Measurements from ENCODE around the gene CAMK2D.

Gene CAMK2D

DNA sequence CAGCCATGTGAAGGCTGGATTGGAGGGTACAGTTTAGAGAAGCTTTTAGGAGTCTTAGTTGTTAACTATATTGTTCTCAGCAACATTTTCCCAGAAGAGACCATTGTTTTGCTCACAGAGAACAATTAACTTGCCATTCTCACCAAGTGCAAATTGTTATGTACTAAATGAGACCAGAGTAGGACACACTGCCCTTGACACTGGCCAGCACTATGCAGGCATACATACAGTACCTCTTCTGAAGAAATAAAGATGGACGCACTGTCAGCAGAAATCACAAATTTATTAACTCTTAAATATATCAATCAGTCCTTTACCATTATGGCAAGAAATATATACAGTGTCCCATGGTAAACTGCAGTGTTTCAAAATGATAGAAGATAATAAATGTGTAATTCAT lies 309.4 kb downstream of the CAMK2D start:
- H4K20me1 ChIP-seq (ENCODE audit: insufficient read depth, low read length): no peaks in the 10 kb centered on the region
- no peaks in the 10 kb centered on the region for H3K9me3 ChIP-seq (replicated peaks; ENCODE audit: insufficient read depth, low read length)
- TF ChIP-seq EZH2phosphoT487 (IDR thresholded peaks at IDR 0.05; ENCODE audit: low read length): no peak
- TF ChIP-seq, protein P1, sequence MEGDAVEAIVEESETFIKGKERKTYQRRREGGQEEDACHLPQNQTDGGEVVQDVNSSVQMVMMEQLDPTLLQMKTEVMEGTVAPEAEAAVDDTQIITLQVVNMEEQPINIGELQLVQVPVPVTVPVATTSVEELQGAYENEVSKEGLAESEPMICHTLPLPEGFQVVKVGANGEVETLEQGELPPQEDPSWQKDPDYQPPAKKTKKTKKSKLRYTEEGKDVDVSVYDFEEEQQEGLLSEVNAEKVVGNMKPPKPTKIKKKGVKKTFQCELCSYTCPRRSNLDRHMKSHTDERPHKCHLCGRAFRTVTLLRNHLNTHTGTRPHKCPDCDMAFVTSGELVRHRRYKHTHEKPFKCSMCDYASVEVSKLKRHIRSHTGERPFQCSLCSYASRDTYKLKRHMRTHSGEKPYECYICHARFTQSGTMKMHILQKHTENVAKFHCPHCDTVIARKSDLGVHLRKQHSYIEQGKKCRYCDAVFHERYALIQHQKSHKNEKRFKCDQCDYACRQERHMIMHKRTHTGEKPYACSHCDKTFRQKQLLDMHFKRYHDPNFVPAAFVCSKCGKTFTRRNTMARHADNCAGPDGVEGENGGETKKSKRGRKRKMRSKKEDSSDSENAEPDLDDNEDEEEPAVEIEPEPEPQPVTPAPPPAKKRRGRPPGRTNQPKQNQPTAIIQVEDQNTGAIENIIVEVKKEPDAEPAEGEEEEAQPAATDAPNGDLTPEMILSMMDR (IDR thresholded peaks at IDR 0.05; ENCODE audit: low read length): no peak
- TF ChIP-seq EZH2 (optimal IDR thresholded peaks at IDR 0.05; ENCODE audit: low read depth, low read length): no peak
- H3K79me2 ChIP-seq (ENCODE audit: low read length): no peaks in the 10 kb centered on the region
- H3K9me2 ChIP-seq (replicated peaks; ENCODE audit: insufficient read depth, low read length): no peaks in the 10 kb centered on the region
- H2AFZ ChIP-seq (ENCODE audit: low read length): no peak overlapping the region
- no peak overlapping the region for H3K9ac ChIP-seq (ENCODE audit: low read length)
- no peak overlapping the region for H3K27ac ChIP-seq (ENCODE audit: low read length)
- H3K4me1 ChIP-seq (ENCODE audit: low read length): 0 out of 2 replicates have a peak, but pooled peaks cover 5% of the 10 kb centered on the region
- no peaks in the 10 kb centered on the region for H3K36me3 ChIP-seq (replicated peaks; ENCODE audit: insufficient read depth, low read length)
- H3K4me3 ChIP-seq (ENCODE audit: low read length): no peak overlapping the region
- H3K4me2 ChIP-seq (ENCODE audit: low read depth, low read length): no peak overlapping the region
- no peaks in the 10 kb centered on the region for H3F3A ChIP-seq (ENCODE audit: insufficient read depth, low read length)
- no peaks in the 10 kb centered on the region for H3K27me3 ChIP-seq (replicated peaks; ENCODE audit: insufficient read depth, low read length)
- DNase-seq: no peak

DNA sequence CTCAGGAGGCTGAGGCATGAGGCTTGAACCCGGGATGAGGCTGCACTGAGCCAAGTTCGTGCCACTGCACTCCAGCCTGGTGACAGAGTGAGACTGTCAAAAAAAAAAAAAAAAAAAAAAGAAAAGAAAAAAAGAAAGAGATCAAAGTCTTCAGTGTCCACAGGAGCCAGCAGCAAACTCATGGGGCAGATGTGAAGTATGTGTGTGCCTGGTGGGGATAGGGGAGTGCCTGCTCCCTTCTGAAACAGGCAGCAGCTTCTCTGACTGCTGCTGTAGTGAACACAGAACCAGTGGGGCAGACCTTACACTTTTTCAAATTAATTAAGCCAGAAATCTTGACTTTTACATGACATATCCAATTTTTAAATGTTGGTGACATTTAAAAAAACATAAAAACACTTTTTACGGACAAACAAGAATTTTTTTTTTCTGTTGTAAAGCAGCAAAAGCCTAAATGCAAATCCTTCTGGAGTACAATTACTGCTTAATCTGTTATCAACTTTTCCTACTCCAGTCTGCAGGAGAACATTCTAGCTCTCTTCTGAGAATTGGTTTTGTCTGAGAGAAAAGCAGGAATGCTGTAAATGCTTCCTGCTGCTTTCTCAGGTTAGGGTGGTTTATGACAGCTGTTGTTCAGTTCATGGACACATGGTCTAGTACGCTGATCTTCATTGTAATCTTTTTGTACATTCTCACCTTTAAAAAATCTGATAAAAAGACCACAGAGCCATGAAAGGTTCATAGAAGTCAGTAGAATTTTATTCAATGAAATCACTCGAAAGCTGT lies 311.1 kb downstream of the CAMK2D start:
- H3K27me3 ChIP-seq (replicated peaks; ENCODE audit: insufficient read depth, low read length): no peaks in the 10 kb centered on the region
- H3K9me2 ChIP-seq (replicated peaks; ENCODE audit: insufficient read depth, low read length): no peaks in the 10 kb centered on the region
- H3K9me3 ChIP-seq (replicated peaks; ENCODE audit: insufficient read depth, low read length): no peaks in the 10 kb centered on the region
- H3K4me1 ChIP-seq (ENCODE audit: low read length): 0 out of 2 replicates have a peak, but pooled peaks cover 5% of the 10 kb centered on the region
- H3K9ac ChIP-seq (ENCODE audit: low read length): no peak overlapping the region
- no peaks in the 10 kb centered on the region for H3K79me2 ChIP-seq (ENCODE audit: low read length)
- no peak overlapping the region for H3K4me3 ChIP-seq (ENCODE audit: low read length)
- no peaks in the 10 kb centered on the region for H3K36me3 ChIP-seq (replicated peaks; ENCODE audit: insufficient read depth, low read length)
- no peak overlapping the region for H3K27ac ChIP-seq (ENCODE audit: low read length)
- TF ChIP-seq EZH2 (optimal IDR thresholded peaks at IDR 0.05; ENCODE audit: low read depth, low read length): no peak
- TF ChIP-seq, protein P1 (IDR thresholded peaks at IDR 0.05; ENCODE audit: low read length): no peak
- no peak for TF ChIP-seq EZH2phosphoT487 (IDR thresholded peaks at IDR 0.05; ENCODE audit: low read length)
- no peak overlapping the region for H3K4me2 ChIP-seq (ENCODE audit: low read depth, low read length)
- no peaks in the 10 kb centered on the region for H4K20me1 ChIP-seq (ENCODE audit: insufficient read depth, low read length)
- H3F3A ChIP-seq (ENCODE audit: insufficient read depth, low read length): no peaks in the 10 kb centered on the region
- no peak for DNase-seq
- no peak overlapping the region for H2AFZ ChIP-seq (ENCODE audit: low read length)

DNA sequence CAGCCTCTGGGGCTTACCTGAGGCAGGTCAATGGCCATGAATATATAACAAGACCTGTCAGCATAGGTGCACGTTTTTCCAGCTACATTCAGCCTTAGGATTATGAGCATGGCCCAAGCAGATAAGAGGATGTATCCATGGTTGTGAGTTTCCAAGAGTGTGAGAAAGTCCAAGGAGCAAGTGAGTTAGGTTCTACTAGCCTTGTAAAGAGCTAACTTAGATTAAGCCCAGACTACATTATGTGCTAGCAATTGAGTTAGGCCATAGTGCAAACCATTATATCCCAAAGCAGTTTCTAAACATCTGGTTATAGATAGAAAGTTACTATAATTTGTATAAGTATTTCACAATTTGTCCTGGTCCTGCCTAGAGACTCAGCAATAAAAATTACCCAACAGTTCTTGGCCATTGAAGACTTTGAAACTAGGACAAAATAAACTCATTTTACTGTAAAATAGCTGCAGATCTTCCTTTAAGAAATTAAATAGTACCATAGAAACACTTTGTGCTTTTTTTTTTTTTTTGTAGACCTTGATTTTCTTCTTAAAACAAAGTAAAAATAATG lies 312.0 kb downstream of the CAMK2D start:
- no peaks in the 10 kb centered on the region for H3K9me3 ChIP-seq (replicated peaks; ENCODE audit: insufficient read depth, low read length)
- no peak for TF ChIP-seq EZH2 (optimal IDR thresholded peaks at IDR 0.05; ENCODE audit: low read depth, low read length)
- no peak for TF ChIP-seq EZH2phosphoT487 (IDR thresholded peaks at IDR 0.05; ENCODE audit: low read length)
- TF ChIP-seq, protein P1 (IDR thresholded peaks at IDR 0.05; ENCODE audit: low read length): no peak
- H3K4me3 ChIP-seq (ENCODE audit: low read length): no peak overlapping the region
- H3K27me3 ChIP-seq (replicated peaks; ENCODE audit: insufficient read depth, low read length): no peaks in the 10 kb centered on the region
- no peaks in the 10 kb centered on the region for H3K36me3 ChIP-seq (replicated peaks; ENCODE audit: insufficient read depth, low read length)
- H3K79me2 ChIP-seq (ENCODE audit: low read length): no peaks in the 10 kb centered on the region
- no peak overlapping the region for H3K9ac ChIP-seq (ENCODE audit: low read length)
- H3F3A ChIP-seq (ENCODE audit: insufficient read depth, low read length): no peaks in the 10 kb centered on the region
- H4K20me1 ChIP-seq (ENCODE audit: insufficient read depth, low read length): no peaks in the 10 kb centered on the region
- DNase-seq: no peak
- no peak overlapping the region for H3K27ac ChIP-seq (ENCODE audit: low read length)
- H2AFZ ChIP-seq (ENCODE audit: low read length): no peak overlapping the region
- no peaks in the 10 kb centered on the region for H3K9me2 ChIP-seq (replicated peaks; ENCODE audit: insufficient read depth, low read length)
- H3K4me2 ChIP-seq (ENCODE audit: low read depth, low read length): no peak overlapping the region
- 0 out of 2 replicates have a peak, but pooled peaks cover 5% of the 10 kb centered on the region for H3K4me1 ChIP-seq (ENCODE audit: low read length)
